Right cardiac atrium (tissue), 5 donors: ENCODE measurements around the gene KBTBD3. TPM values are rescaled to one million over a fixed set of nuclear protein-coding genes. Genes with fewer than 3 reads are reported as not detected.
A peak's percentile ranks its signal among the peaks of the same experiment; 100 is the strongest.
"Not testable (repeated sequence)": the region's sequence is repeated elsewhere in the genome, so short reads cannot be mapped to it uniquely, and the experiment has no call there.

ENCODE experiments used
- ATAC-seq, 2 donors: fragments of 200-7000 bp; cut with Tn5 transposase; one replicate each; pipeline versions ENCODE4 v1.8.0 to v1.9.1; 2020; ENCODE audit warnings: moderate library complexity in 2 of 2, mild to moderate bottlenecking in 1 of 2
- DNase-seq, 3 donors: peaks; one replicate each; pipeline ENCODE4 v3.0.0-alpha.2; 2020
- H3K27ac ChIP-seq: one replicate; pipeline ENCODE4 v1.5.1; 2013; ENCODE audit warnings: mild to moderate bottlenecking, low read length, control low read depth, moderate library complexity
- H3K27me3 ChIP-seq: one replicate; pipeline ENCODE4 v1.6.1; 2013; ENCODE audit not compliant: control insufficient read depth, insufficient read depth
- H3K4me1 ChIP-seq: one replicate; pipeline ENCODE4 v1.6.1; 2013; ENCODE audit warnings: low read length; ENCODE audit not compliant: control insufficient read depth, insufficient read depth
- H3K4me3 ChIP-seq: one replicate; pipeline ENCODE4 v1.5.1; 2013; ENCODE audit warnings: low read length, control low read depth
- H3K9me3 ChIP-seq: one replicate; pipeline ENCODE4 v1.6.1; 2013; ENCODE audit warnings: low read length; ENCODE audit not compliant: control insufficient read depth
- WGBS: extraction: QIAGEN DNeasy Blood & Tissue Kit; methylation state at CpG from one replicate; pipeline ENCODE4 v1.1.7; 2013; 5-methylcytosine and 5-hydroxymethylcytosine counted together
- intact Hi-C, 4 donors: fragments of 100-400 bp; cut with DNase I; formaldehyde crosslinking; loops; one replicate each; pipeline versions ENCODE4 v1.11.0 to v1.14.0; 2022 to 2023
- polyA plus RNA-seq: library from polyadenylated mRNA; stranded (reverse); fragments of 200-250 nt; gene quantifications from one replicate; pipeline ENCODE4 v1.2.3, GENCODE V29; 2013
- total RNA-seq, 4 donors: library from RNA; stranded (reverse); fragmentation: NEBNext Ultra II Directional; extraction: Animal tissue kit (Norgen Biotek cat#: 25700); gene quantifications; one replicate each; pipeline ENCODE4 v1.2.1, GENCODE V29; 2021
- donor health status: healthy with polysubstance abuse.
- donor health status: DM: no; HTN: yes; CAD: no.
- donor health status: DM: no; HTN: no; CAD: no.
- donor health status: DM: no; HTN: yes; CAD: no; lungs with severe emphysema.
- donor health status: DM: yes; HTN: yes; CAD: no.

The KBTBD3 gene
- total and polyA plus RNA-seq, 5 donors: 6.8 to 14.4 (median 12.8) TPM

DNA sequence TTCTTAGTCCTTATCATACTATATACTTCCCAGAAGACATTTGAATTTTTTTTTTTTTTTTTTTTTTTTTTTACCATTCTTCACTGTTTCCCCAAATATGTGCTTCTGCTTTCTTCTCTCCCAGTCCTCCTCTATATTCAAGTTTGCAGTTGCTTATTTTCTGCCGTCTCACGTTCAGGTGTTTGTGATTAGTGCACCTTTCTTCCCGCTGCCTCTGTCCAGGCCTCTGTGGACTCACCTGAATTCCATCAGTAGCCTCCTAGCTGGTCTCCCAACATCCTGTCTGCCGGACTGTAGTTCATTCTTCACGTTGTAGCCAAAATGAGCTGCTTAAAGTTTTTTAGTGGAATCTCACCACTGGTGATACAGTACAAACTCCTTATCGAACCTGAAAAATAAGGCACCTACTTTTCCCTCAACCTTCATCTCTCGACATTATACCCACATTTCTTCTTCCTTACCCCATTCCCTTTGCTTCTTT lies 54.3 kb downstream of the KBTBD3 start:
- no peak for DNase-seq
- intact Hi-C loops: loop anchor here in 2 of 4 donors (2.0 to 5.0 kb wide), 2 partner anchors 54 kb away; partner anchors contain the start of genes AASDHPPT (in 2 of the 2) and KBTBD3 (in 2 of the 2)
- H3K9me3 ChIP-seq: no peaks in the 10 kb centered on the region
- peak overlapping the region; percentile 86 for H3K27ac ChIP-seq
- H3K4me1 ChIP-seq: no peaks in the 10 kb centered on the region
- H3K27me3 ChIP-seq: no peaks in the 10 kb centered on the region
- H3K4me3 ChIP-seq: peak overlapping the region; percentile 44
- 93% methylated on average over 7 of the region's 7 CpGs for WGBS
- no peak for ATAC-seq

DNA sequence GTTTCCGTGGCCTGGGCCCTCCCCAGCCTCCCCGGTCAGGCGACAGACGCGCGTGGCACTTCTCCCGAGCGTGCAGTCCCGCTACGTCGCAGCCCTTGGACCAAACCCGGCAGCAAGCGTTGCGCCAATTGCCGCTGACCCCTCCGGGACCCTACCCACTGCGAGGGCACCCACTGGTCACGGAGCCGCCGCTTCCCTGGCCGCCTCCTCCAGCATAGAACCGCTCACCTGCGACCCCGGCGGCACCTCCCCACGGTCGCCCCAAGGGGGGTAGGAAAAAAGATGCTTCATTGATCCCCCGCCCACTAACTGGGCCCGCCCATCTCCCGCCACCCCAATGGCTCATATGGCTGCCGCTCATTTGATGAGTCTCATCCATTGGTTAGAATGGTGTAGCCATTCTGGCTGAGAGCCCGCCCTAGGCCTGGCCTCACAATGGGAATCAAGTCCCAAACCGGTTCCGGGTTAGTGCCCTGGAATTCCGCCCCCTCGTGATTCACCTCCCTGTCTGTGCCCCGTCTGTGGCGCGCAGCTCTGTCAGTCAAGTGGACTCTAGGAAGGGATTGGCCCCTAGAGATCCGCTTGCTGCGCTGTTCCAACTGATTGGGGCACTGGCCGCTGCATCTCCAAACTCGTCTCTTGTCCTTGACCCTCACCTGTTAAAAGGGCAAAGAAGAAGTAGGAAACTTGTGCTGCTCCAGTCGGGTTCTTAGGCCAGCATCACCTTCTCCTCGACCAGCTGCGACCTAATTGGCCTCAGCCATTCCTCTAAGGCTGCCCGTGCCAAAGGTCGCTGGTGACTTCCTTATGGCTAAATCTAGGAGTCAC lies 55.0 kb downstream of the KBTBD3 start, which contains the start of gene MSANTD4:
TSS of gene MSANTD4 (minus strand) at position 274 of the 828 bp plus-strand sequence. CDS start 11,323 bp downstream, outside the sequence.
- intact Hi-C loops: loop anchor here in 2 of 4 donors (2.0 to 5.0 kb wide), 2 partner anchors 55 kb away; partner anchors contain the start of genes AASDHPPT (in 2 of the 2) and KBTBD3 (in 2 of the 2)
- peak; percentile 100 for ATAC-seq
- H3K4me1 ChIP-seq: no peaks in the 10 kb centered on the region
- H3K27ac ChIP-seq: peak within 1 kb of the TSS; percentile 86
- peak within 1 kb of the TSS; percentile 88 for H3K4me3 ChIP-seq
- H3K9me3 ChIP-seq: no peaks in the 10 kb centered on the region
- 1% methylated on average over 48 of the region's 48 CpGs for WGBS
- H3K27me3 ChIP-seq: no peaks in the 10 kb centered on the region
- DNase-seq: peak; percentile 99 to 100 (median 100)

DNA sequence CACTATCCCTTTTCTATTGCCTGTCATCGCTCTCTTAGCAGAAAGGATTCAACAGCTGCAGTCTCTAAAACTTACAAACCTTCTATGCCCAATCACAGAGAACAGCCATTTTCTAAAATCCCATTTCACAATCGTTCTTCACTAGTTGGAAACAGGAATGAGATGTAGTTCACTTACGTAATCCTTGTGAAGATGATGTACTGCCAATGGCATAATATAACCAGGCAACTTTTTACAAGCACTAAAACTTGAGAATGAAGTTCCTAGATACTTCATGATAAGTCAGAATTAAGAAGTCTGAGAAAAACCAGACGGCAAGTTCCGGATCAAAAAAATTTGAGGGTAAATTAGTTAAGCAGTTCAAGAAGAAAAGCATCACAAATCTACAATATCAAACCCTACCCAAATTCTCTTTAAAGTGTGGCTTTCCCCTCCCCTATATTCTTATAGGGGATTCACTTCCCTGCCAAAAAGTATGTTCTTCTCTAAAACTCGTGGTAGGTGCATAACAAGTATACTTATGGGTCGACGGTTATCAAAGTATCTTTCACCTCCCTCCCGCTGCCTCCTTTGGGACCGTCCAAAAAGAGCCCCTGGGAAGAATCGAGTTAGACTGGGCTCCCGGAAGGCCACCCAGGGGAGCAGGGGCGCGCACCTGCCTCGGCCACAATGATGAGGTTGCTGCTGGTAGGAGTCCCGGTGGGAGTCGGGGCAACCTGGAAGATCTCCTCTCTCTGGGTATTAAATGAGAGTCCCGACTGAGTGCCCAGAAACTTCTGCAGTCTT lies 55.8 kb downstream of the KBTBD3 start:
- ATAC-seq (peak in 1 of 2 donors; percentile 4), DNase-seq (no peak)
- peak overlapping the region; percentile 68 for H3K27ac ChIP-seq
- WGBS: 15% methylated on average over 18 of the region's 18 CpGs
- intact Hi-C loops: loop anchor here in 1 of 4 donors (5.0 kb wide), 1 partner anchor 56 kb away; the partner anchor contains the start of genes AASDHPPT and KBTBD3
- H3K27me3 ChIP-seq: no peaks in the 10 kb centered on the region
- H3K9me3 ChIP-seq: no peaks in the 10 kb centered on the region
- H3K4me3 ChIP-seq: peak overlapping the region; percentile 88
- H3K4me1 ChIP-seq: no peaks in the 10 kb centered on the region

DNA sequence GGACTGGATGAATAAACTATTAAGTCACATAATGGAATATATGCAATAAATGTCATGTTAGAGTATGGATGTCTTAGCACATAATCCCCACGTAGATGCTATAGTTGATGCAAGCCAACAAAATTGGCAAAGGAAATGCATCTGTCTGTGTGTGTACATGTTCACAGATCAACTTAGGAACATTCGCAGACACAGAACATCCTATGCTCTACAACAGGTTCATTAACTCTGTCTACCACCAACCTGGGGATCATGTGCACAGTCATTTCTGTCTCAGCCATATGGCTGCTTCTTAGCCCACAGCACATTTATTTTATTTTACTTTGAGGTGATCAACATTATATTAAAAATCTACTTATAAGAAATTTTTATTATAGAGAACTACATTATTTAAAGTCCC lies 60.1 kb downstream of the KBTBD3 start:
- 84% methylated on average over 2 of the region's 2 CpGs for WGBS
- intact Hi-C loops: no loop called here
- Histone ChIP-seq H3K27me3 (no peaks in the 10 kb centered on the region), H3K9me3 (no peaks in the 10 kb centered on the region), H3K27ac (no peak overlapping the region), H3K4me1 (peaks cover 3% of the 10 kb centered on the region), H3K4me3 (no peak overlapping the region)
- DNase-seq (no peak), ATAC-seq (no peak)

DNA sequence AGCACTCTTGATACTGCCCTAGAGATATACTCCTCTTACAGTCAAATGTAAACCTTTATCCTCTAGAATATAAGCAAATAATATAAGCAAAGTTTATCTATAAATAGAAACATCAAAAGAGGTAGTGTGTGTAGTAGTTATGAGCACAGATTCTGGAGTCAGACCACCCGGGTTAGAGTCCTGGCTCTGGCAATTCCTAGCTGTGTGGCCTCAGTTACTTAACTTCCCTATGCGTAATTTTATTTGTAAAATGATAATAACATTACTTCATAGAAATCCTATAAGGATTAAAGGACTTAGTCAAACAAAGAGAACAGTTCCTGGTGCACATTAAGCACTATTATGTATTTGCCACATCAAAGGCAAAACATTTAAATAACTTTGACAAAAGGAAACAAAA lies 62.1 kb downstream of the KBTBD3 start:
- H3K27ac ChIP-seq: no peak overlapping the region
- no peaks in the 10 kb centered on the region for H3K27me3 ChIP-seq
- DNase-seq: no peak
- no peaks in the 10 kb centered on the region for H3K9me3 ChIP-seq
- no peak overlapping the region for H3K4me3 ChIP-seq
- WGBS: 94% methylated on average over 2 of the region's 2 CpGs
- no peak for ATAC-seq
- H3K4me1 ChIP-seq: peaks cover 3% of the 10 kb centered on the region
- intact Hi-C loops: no loop called here

DNA sequence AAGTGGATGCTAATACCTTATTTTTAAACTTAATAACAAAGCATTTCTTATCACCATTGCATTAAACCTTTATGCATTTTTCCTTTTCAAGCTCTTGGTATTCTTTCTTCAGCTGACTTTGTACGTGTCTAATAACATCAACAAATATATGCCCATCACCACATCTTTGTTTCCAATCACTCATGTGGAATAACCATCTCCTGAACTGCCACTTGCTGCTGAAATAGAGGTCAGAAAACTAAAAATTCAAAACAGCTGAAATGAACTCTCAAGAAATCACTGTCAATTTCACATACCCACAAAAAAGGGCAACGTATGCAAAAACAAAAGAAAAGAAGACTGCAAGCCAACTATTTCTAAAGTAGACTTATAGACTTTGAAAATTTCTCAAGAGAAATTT lies 62.5 kb downstream of the KBTBD3 start:
- no peaks in the 10 kb centered on the region for H3K9me3 ChIP-seq
- 85% methylated on average over 2 of the region's 2 CpGs for WGBS
- intact Hi-C loops: no loop called here
- no peak overlapping the region for H3K4me3 ChIP-seq
- H3K27ac ChIP-seq: no peak overlapping the region
- ATAC-seq: no peak
- no peaks in the 10 kb centered on the region for H3K27me3 ChIP-seq
- no peak for DNase-seq
- peaks cover 3% of the 10 kb centered on the region for H3K4me1 ChIP-seq

DNA sequence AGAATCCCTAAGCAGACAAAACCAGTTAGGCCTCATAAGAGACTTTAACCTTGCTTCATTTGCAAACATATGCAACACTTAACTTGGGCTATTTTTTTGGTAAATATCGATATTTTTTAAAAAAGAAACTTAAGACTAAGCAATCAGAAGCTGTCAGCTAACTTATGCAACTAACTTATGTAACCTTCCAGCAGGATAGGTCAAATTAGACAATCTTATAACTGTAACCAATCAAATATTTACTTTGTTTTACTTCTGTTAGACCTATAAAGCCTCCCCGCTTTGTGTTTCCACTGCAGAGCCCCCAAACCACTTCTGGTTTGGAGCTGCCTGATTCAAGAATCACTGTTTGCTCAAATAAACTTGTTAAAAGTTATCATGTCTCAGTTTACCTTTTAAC lies 63.1 kb downstream of the KBTBD3 start:
- Histone ChIP-seq H3K9me3 (no peaks in the 10 kb centered on the region), H3K27me3 (no peaks in the 10 kb centered on the region), H3K4me3 (no peak overlapping the region), H3K27ac (no peak overlapping the region), H3K4me1 (peaks cover 3% of the 10 kb centered on the region)
- DNase-seq (no peak), ATAC-seq (no peak)
- whole genome bisulfite sequencing: 99% methylated on average over 2 of the region's 2 CpGs
- intact Hi-C loops: no loop called here

DNA sequence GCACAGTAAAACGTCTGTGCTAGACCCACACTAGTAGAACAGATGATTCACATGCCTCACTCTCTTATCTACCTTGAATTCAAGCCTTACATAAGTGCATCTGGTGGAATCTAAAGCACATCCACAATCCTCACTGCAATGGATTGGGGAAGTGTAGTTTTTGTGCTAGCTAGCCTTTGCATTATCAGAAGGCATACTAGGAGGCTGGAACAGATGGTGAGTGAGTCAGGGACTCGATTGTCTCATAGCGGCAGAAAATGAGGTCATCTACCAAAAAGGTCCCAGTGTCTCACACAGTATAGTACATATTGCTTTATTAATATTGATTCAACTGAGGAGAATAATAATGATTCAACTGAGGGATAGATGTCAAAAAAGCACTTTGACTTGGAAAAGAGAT lies 64.4 kb downstream of the KBTBD3 start:
- 42% methylated on average over 3 of the region's 3 CpGs for WGBS
- no peak overlapping the region for H3K4me3 ChIP-seq
- ATAC-seq: peak; percentile 60 to 83
- no peak for DNase-seq
- H3K27ac ChIP-seq: peak overlapping the region; percentile 46
- peaks cover 3% of the 10 kb centered on the region for H3K4me1 ChIP-seq
- intact Hi-C loops: no loop called here
- H3K9me3 ChIP-seq: no peaks in the 10 kb centered on the region
- H3K27me3 ChIP-seq: no peaks in the 10 kb centered on the region

DNA sequence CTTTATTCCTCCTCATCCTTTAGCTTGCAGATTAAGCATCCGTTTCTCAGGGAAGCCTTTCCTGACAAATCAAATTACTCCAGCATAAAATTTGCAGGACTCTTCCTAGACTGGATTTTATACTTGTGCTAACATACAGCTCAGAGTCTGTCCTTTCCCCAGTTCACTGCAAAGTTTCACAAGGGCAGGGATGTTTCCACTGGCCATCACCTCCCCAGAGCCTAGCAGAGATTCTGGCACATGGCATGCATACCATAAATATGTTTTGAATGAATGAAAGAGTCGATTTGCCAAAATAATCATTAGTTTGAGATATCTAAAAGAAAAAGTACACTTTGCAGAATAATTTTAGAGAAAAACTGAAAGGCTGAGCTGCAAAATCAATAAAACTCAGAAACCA lies 65.7 kb downstream of the KBTBD3 start:
- no peak overlapping the region for H3K27ac ChIP-seq
- no peak for ATAC-seq

DNA sequence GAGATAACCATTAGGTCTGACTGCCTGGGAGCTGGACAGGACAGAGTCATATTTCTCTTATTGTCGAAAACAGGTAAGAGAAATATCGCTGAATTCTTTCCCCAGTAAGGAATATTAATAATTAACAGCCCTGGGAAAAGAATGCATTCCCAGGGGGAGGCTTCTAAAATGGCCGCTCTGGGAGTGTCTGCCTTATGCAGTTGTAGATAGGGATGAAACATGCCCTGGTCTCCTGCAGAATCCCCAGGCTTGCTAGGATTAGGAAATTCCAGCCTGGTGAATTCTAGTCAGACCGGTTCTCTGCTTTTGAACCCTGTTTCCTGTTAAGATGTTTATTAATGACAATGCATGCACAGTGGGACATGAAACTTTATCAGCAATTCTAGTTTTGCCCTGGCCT lies 74.1 kb downstream of the KBTBD3 start:
- DNase-seq, ATAC-seq, H3K4me3 ChIP-seq, H3K9me3 ChIP-seq, H3K27me3 ChIP-seq, H3K27ac ChIP-seq, H3K4me1 ChIP-seq, intact Hi-C loops: not testable (repeated sequence)
- 93% methylated on average over 4 of the region's 4 CpGs for WGBS

More for the DNA sequence above, 65.7 kb downstream of the KBTBD3 start:
- no peak overlapping the region for H3K4me3 ChIP-seq
- intact Hi-C loops: no loop called here
- peaks cover 3% of the 10 kb centered on the region for H3K4me1 ChIP-seq
- 59% methylated on average over 2 of the region's 2 CpGs for WGBS
- DNase-seq: no peak
- no peaks in the 10 kb centered on the region for H3K9me3 ChIP-seq
- no peaks in the 10 kb centered on the region for H3K27me3 ChIP-seq
